Bone marrow (tissue), 2 donors: ENCODE measurements around the gene CTH.
"Not testable (repeated sequence)": the region's sequence is repeated elsewhere in the genome, so short reads cannot be mapped to it uniquely, and the experiment has no call there.

Experiments used
- DNase-seq, 2 donors: peaks; one replicate each; lab custom pipeline; 2025; lab: John Stamatoyannopoulos, UW

The CTH gene

DNA sequence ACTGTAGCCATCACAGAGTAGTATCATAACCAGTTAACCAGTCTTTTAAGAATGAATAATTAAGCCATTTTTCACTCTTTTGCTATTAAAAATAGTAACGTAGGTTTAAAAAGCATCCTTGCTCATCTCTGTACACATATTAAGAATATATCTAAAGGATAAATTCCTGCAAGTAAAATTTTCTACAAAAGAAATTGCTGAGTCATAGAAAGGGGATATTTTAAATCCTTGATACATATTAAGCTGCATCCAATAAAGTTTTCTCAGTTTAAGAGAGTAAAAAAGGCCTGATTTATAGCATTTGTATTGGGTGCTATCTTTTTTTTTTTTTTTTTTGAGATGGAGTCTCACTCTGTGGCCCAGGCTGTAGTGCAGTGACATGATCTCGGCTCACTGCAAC lies 1.9 kb upstream of the CTH start:
- no peak for DNase-seq

DNA sequence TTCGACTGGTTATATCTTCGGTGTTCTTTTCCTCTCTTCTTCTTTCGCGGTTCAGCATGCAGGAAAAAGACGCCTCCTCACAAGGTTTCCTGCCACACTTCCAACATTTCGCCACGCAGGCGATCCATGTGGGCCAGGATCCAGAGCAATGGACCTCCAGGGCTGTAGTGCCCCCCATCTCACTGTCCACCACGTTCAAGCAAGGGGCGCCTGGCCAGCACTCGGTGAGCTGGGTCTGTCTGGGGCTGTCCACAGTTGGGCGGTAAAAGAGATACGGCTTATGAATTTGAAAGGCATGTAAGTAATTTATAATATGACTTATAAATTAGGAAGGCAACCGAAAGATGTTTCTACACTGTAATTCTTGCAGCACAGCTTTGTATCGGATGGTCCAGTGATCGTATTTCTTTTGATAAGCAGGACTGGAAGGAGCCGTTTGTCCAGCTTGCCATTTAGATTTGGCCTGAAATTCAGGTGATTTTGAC lies 334 bp downstream of the CTH start:
- DNase-seq, result no peak

DNA sequence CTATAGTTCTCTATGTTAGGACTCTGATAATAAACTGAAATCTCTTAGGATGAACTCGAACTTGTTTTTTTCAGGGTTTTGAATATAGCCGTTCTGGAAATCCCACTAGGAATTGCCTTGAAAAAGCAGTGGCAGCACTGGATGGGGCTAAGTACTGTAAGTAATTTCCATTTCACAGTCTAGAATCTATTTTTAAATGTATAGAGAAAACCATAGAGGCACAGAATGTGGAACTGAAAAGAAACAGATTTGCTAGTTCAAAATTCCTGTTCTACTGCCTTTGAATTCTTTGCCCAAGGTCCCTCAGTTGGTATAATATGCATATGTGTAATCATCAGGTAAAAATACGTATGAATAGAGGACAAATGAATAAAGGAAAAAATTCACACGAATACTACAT lies 4.8 kb downstream of the CTH start:
- DNase-seq, result no peak

DNA sequence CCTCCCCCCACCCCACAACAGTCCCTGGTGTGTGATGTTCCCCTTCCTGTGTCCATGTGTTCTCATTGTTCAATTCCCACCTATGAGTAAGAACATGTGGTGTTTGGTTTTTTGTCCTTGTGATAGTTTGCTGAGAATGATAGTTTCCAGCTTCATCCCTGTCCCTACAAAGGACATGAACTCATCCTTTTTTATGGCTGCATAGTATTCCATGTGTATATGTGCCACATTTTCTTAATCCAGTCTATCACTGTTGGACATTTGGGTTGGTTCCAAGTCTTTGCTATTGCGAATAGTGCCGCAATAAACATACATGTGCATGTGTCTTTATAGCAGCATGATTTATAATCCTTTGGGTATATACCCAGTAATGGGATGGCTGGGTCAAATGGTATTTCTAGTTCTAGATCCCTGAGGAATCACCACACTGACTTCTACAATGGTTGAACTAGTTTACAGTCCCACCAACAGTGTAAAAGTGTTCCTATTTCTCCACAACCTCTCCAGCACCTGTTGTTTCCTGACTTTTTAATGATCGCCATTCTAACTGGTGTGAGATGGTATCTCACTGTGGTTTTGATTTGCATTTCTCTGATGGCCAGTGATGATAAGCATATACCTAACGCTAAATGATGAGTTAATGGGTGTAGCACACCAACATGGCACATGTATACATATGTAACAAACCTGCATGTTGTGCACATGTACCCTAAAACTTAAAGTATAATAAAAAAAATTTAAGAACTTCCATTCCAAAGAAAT lies 8.1 kb downstream of the CTH start:
- DNase-seq, result not testable (repeated sequence)

DNA sequence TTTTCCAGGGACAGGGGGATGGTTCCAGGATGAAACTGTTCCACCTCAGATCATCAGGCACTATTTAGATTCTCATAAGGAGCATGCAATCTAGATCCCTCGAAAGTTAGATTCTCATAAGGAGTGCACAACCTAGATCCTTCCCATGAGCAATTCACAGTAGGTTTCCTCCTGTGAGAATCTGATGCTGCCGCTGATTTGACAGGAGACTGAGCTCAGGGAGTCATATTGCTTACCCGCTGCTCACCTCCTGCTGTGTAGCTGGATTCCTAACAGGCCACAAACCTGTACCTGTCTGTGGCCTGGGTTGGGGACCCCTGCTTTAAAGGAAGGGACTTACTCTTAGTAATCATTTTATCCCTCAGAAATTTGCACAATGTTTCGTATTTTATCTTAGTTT lies 9.3 kb downstream of the CTH start:
- DNase-seq, result no peak

DNA sequence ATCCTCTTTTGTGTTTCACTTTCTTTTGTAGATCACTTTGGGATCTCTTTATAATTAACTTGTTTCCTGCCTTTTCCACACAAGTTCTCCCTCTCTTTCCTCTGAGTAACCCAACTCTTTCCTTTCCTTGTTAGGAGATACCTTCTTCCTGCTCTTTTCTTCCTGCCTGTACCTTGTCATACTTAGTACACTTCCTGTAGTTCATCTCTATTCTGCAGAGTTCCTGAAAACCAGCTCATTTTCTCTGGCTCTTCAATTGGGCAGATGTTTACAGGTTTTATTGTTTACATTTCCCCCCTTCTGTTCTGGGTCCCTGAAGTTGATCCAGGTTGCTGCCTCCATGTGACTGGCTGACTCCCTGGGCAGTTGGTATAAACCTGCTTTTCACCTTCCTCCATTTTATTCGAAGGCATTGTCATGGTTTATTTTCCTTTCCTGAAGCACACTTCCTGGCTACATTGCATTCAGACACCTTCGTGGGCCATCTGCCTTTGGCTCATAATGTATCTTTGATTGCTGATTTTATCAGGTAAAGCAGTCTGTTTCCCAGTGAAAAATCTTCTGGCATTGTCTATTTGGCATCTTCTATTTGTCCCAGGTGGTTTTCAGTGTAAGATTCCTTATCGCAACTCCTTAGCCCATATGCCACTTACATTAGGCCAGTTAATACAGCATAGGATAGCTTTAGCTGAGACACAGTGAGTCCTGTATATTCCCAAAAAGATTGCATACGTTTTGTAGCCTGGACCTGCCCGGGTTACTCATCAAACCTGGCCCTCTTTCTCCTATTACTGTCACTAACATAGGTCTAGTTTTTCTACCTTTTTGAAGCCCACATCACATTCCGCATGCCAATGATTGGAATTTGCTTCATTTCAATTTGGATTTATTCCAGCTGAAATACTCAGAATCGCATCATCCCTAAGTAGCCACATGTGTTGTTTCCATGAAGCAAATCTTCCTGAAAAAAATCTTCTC lies 15.4 kb downstream of the CTH start:
- no peak for DNase-seq

DNA sequence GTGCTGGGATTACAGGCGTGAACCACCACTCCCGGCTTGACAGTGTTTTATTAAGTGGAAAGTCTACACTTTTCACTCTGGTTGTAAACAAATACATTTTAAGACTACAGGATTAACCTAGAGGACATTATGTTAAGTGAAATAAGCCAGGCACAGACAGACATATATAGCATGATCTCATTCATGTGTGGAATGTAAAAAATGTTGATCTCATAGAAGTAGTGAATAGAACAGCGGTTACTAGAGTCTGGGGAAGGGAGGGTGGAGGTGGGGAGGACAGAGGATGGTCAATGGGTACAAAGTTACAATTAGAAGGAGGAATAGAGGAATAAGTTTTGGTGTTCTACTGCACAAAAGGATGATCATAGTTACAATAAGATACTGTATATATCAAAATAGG lies 16.9 kb downstream of the CTH start:
- DNase-seq, result no peak

DNA sequence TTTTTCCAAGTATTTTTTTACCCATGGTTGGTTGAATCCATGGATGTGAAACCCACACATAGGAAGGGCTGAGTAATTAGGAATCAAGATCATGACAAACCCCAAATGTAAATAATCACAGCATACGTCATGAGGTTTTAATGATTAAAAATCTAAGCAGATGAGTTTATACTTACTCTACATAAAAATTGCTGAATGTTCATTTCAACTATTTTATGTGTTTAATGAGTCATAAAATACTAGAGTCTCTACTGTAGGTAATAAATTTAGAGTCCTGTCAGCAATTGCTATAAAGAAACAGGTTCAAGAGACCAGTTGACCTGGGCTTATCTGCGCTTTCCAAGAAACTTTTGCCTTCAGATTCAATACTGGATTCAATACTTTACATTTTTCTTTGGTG lies 18.2 kb downstream of the CTH start:
- DNase-seq, result no peak

DNA sequence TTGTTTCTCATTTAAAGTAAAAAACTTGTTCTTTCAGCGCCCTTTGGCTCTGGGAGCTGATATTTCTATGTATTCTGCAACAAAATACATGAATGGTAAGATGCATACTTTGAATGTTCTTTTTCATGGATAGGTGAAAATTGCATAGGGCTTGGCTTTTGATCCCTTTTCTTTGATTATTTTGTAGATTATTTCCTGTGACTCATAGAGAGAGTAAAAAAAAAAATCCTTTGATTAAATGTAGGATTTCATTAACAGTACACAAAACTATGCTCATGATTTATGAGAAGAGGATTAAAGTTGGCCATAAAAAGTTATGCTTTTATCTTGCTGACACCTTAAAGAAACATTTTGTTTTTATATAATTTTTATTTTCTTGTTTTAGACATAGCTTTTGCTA lies 18.7 kb downstream of the CTH start:
- no peak for DNase-seq

DNA sequence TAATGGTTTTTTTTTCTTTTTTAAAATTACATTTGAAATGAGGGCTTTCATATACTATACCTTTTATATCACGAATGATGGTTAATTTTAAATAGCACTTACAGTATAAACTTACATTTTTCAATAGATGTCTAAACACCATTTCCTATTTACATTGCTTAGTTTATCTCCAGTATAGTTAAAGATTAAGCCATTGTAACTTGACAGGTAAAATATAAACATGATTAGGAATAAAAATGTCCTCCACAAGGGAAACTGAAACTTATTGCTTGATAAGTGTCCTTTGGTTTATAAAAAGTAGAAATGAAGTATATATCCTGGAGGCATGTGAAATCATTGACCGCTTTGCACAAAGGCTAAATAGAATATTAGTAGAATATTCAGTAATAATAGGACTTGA lies 20.2 kb downstream of the CTH start:
- no peak for DNase-seq

DNA sequence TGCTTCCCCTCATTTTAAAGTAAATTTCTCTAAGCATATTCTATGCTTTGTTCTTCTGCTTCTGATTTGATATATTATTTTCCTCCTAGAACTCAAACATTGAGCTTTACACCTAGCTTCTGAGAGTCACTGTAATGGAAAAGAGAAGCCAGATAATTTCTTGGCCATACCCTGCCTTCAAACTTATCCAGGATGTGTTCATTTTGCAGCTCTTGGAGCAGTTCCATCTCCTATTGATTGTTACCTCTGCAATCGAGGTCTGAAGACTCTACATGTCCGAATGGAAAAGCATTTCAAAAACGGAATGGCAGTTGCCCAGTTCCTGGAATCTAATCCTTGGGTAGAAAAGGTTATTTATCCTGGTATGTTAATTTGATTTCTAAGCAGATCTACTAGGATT lies 20.8 kb downstream of the CTH start:
- DNase-seq, result no peak

DNA sequence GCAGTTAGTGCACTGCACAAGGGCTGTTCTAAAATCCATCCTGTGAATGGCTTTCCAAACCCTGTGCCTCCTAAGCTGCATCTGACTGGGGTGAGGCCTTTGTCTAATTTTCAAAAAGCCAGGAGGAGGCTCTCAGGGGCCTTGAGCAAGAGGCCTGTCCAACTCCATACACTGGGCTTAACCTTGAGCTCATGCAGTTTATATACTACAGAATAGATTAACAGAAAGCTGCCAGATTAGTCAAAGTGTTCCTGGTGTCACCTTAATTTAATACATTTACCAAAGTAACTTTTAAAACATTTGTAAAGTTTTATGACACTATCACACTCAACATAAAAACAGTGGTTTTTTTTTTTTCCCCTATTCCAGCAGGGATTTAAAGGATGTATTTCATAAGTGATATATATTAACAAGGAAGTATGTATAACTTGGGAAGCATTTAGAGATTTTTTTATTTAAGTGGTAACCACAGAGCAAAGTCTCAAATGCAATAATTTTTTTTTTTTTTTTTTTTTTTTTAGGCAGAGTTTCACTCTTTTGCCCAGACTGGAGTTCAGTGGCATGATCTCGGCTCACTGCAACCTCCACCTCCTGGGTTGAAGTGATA lies 23.3 kb downstream of the CTH start:
- DNase-seq, result no peak

DNA sequence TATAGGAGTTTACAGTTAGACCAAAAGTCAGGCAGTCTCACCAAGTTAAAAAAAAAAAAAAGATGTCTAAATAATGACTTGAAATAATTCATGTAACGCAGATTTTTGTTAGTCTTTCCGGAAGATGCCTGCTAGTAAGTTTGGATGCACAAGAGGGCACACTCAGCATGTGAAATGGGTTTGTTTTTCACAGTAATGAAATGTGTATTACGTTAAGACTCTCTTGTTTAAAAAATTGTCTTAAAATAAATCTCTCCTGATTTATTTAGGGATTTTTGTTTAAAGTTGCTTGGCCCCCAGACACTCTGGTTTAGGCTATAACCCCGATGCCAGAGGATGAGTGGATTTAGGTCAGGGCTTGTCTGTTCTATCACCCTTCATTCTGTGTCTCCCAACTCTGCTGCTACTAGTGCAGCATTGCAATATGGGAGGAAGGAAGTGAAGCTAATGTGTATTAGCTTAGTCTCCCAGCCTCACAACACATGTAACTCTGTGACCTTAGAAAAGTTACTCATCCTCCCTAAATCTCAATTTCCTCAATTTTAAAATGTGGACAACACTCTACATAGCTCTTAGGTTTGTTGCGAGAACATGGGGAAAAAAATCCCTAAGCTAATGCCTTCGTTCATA lies 25.7 kb downstream of the CTH start:
- peak in 1 of 2 donors; percentile 22 for DNase-seq

DNA sequence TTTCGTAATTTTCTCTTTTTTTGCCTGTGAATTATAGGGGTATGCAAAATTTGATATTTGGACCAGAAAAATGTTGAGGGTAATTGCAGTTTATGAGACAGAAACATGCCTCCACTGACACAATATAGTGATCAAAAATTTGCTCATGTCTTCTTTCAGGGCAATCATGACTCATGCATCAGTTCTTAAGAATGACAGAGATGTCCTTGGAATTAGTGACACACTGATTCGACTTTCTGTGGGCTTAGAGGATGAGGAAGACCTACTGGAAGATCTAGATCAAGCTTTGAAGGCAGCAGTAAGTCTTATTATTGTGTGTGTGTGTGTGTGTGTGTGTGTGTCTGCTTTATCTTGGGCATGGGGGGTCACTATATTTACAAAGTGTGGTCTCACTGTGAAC lies 27.5 kb downstream of the CTH start:
- no peak for DNase-seq

DNA sequence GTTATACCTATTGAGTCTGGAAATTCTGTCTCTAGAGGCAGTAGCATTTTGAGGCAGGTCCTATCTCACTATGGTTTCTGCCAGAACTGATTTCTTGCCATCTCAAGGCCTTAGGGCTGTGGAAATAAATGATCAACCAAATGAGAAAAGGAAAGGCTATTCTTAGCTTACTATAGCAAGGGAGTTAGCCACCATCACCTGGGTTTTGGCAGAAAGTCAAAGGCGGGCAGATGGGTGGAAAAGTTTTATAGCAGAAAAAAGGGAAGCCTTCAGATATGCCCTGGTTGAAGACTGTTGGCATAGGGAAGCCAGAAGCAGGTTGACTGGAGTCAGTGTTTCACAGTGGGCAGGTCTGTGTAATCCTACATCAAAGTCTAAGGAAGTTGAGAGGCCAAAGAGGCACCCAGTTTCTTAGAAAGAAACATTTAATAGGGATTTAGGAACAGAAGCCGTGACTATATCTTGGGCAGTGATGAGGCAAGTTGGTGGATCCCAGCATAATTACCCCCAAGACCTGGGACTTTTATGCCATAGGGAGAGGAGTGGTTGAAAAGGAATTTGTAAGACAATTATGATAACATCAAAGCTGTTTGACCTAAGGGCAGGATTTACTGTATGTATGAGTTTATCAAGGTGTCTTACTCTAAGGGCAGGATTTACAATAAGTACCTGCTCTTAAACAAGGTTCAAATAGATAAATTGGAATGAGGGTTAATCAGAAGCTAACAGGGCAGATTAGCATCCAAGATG lies 29.7 kb downstream of the CTH start:
- DNase-seq, result no peak

DNA sequence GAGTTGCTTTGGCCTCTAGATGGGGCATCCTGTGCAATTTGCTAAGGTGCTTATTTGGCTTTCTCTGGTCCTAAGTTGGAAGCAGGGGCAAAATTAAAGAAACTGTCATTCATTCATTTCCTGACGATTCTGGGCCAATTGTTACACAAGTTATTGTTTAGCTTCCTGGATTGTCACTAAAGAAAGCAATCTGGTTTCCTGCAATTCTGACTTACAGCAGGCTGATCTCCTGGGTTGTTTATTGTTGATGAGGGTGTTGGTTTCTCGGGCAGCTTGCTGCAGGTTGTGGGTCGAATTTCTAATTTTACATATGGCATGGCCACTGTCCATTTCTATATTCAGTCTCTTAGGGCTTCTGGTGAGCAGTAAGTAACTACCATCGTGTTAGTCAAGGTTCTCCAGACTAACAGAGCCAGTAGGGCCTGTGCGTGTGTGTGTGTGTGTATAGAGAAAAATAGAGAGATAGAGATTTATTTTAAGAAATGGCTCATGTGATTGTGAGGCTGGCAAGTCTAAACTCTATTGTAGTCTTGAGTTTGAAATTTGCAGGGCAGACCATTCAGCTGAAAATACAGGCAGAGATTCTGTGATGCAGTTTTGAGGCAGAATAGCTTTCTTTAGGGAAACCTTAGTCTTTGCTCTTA lies 30.4 kb downstream of the CTH start:
- no peak for DNase-seq

DNA sequence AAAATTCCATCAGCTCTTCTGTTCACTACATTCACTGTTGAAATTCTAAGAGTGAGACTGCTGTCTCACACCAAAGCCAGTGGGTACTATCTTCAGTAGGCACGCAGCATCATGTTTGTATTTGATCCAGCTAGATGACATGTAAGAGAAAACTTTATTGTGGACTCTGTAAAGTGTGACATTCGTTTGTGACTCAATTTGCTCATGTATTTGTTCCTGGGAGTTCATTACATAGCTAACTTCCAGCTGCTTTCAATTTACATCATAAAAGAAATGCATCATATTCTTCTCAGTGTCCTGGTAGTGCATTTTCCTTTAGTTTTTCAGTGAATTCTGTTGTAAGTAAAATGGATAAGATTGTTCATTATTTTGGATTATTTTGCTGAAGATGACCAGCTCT lies 31.4 kb downstream of the CTH start:
- DNase-seq, result no peak

DNA sequence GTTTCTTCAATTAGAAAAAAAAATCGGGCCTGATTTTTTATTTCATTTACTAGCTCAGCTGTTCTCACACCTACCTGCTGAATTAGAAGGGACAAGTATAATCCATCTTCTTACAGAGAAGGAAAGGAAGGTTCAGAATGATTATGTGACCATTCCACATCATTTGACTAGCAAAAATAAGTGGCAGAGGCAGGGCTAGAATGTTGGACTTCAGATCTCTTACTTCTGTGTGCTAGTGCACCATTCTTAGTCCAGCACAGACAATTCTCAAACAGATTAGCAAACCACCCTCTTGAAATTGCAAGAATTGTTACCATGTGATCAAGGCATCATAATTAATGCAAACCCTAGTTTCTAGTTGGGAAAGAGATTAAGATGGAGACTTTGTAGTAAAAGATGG lies 32.7 kb downstream of the CTH start:
- no peak for DNase-seq

DNA sequence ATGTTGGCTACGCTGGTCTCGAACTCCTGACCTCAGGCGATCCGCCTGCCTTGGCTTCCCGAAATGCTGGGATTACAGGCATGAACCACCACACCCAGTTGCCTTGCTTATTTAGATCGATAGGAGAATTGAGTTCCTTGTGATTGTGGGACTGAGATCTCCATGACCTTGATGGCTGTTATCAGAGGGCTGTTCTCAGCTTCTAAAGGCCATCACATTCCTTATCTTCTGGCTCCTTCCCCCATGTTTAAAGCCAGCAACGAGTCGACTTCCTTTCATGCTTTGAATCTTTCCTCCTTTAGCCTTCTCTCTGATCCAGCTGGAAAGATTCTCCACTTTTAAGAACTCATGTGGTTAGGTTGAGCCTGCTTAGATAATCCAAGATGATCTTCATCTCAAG lies 38.0 kb downstream of the CTH start:
- DNase-seq, result no peak

DNA sequence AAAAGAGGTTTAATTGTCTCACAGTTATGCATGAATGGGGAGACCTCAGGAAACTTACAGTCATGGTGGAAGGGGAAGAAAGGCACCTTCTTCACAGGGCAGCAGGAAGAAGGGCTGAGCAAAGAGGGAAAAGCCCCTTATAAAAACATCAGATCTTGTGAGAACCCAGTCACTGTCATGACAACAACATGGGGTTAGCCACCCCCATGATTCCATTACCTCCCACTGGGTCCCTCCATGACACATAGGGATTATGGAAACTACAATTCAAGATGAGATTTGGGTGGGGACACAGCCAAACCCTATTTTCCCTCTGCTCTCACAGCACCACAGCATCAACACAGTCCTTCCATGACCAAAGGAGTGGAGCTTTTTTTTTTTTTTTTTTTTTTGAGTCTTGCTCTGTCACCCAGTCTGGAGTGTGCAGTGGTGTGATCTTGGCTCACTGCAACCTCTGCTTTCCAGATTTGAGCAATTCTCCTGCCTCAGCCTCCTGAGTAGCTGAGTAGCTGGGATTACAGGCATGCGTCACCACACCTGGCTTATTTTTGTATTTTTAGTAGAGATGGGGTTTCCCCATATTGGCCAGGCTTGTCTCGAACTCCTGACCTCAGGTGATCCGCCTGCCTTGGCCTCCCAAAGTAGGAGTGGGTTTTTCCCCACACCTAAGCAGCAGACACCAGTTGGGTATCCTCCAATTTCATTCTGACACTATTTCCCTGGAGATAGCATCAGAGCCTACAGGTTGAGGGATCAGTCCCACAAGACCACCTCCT lies 41.3 kb downstream of the CTH start:
- not testable (repeated sequence) for DNase-seq
